ENCODE results near the gene SETD7.

DNA sequence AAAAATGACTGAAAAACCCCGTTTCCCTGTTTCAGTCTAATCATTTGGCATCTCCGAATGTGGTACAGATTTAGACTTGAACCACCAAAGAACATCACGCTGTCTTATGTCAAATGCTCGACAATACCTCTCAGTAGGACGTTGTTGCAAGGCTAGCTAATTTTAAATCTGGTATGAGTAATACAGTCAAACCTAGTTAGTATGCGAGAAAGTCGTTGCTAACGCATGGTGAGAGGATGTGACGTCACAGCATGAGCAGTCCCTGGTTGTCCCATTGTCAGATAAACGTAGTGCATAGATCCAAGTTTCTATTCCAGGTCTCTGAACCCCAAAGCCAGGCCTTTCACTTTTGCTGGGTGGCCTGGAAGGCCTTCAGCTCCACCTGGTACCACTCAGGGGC lies 44.7 kb downstream of the SETD7 start:
- TF ChIP-seq, protein P1, sequence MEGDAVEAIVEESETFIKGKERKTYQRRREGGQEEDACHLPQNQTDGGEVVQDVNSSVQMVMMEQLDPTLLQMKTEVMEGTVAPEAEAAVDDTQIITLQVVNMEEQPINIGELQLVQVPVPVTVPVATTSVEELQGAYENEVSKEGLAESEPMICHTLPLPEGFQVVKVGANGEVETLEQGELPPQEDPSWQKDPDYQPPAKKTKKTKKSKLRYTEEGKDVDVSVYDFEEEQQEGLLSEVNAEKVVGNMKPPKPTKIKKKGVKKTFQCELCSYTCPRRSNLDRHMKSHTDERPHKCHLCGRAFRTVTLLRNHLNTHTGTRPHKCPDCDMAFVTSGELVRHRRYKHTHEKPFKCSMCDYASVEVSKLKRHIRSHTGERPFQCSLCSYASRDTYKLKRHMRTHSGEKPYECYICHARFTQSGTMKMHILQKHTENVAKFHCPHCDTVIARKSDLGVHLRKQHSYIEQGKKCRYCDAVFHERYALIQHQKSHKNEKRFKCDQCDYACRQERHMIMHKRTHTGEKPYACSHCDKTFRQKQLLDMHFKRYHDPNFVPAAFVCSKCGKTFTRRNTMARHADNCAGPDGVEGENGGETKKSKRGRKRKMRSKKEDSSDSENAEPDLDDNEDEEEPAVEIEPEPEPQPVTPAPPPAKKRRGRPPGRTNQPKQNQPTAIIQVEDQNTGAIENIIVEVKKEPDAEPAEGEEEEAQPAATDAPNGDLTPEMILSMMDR (IDR thresholded peaks at IDR 0.05; ENCODE audit: borderline replicate concordance, extremely low read depth, low read length, poor library complexity, severe bottlenecking), result no peak
- TF ChIP-seq EZH2 (IDR thresholded peaks at IDR 0.05; ENCODE audit: borderline replicate concordance, low read depth, low read length, severe bottlenecking), result no peak
